GM15510 (cell line): Measurements from ENCODE around the gene ESRRB.

Experiments used
- POLR2A ChIP-seq: IDR thresholded peaks from 3 replicates; pipeline ENCODE4 v1.6.1; 2011; ENCODE audit warnings: borderline replicate concordance; ENCODE audit not compliant: insufficient read length; ENCODE audit errors: extremely low read depth

ESRRB gene

GRCh38 chr14:76413106-76413961 is 37.4 kb downstream of the ESRRB start:
- TF ChIP-seq POLR2A = no peak

- no peak for TF ChIP-seq POLR2A
Measured at GRCh38 chr14:76413962-76414600, 38.1 kb downstream of the ESRRB start.

DNA sequence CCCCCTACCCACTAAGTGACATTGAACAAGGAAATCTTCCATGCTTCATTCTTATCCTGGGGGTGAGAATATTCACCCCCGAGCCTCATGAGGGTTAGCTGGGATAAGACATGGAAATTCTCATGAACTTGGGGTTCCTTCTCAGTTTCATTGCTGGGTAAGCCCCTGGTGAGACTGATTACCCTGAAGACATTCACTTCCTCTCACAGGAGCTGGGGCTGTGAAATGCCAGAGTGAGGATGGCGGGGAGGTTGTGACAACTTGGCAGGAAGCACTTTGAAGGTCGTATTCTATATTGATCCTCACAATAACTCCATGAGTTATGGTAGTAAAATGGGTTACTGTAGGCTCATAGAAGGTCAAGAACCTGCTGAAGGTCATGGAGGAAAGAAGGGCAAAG is 43.5 kb downstream of the ESRRB start:
- TF ChIP-seq POLR2A = no peak

GRCh38 chr14:76420827-76421226 is 44.9 kb downstream of the ESRRB start:
- TF ChIP-seq POLR2A = no peak

DNA sequence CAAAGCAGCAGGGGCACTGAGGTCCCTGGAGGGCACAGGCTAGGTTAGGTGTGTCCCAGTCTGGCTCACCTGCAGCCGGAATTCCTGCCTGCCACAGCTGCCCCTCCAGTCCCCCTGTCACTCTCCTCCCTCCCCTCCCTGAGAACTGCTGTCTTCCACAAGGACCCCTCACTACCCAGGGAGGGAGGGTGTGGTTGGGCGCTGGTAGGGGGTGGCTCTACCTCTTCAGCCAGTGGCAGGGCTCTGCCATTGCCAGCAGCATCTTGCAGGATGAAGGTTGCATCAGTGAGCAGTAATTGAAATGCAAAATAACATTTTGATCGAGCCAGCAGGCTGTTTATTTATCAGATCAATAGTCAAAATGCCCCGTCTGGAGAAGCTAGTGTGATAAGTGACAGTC is 45.7 kb downstream of the ESRRB start:
- no peak for TF ChIP-seq POLR2A

DNA sequence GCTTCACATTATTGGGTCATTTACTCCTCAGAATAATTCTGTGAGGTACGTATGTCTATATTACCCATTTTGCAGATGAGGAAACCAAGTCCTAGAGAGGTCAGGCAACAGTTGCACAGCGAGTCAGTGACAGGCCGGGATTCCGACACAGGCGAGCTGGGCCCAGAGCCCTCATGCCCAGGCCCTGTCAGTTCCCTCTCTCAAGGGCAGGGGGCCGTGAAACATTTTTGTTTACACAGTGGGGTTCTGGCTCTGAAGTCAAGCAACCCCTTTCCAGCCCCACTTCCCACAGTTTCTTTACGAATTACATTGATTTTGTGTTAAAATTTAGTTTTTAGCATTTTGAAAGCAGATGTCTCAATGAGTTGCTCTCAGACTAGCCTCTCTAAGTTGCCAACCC is 46.7 kb downstream of the ESRRB start:
- no peak for TF ChIP-seq POLR2A

DNA sequence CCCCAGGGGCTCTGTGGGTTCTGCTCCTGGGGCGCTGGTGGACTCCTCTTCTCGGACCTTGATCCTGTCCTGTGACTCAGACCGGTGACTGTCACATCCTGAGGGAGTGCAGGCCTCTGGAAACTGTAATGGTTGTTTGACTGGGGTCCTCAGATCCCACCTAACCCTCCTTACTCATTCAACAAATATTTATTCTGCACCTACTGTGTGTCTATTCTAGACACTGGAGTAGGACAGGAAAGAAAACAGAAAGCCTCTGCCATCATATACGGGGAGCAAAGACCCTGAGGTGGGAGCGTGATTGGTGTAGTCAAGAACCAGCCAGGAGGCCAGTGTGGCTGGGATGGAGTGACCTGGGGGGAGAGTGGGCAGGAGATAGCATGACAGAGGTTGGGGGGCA is 47.6 kb downstream of the ESRRB start:
- TF ChIP-seq POLR2A = no peak

GRCh38 chr14:76424359-76424758 is 48.4 kb downstream of the ESRRB start:
- no peak for TF ChIP-seq POLR2A

- TF ChIP-seq POLR2A = no peak
Measured at GRCh38 chr14:76426161-76426696, 50.3 kb downstream of the ESRRB start.

GRCh38 chr14:76428611-76429010 is 52.7 kb downstream of the ESRRB start:
- no peak for TF ChIP-seq POLR2A

GRCh38 chr14:76430017-76430416 is 54.1 kb downstream of the ESRRB start:
- no peak for TF ChIP-seq POLR2A

DNA sequence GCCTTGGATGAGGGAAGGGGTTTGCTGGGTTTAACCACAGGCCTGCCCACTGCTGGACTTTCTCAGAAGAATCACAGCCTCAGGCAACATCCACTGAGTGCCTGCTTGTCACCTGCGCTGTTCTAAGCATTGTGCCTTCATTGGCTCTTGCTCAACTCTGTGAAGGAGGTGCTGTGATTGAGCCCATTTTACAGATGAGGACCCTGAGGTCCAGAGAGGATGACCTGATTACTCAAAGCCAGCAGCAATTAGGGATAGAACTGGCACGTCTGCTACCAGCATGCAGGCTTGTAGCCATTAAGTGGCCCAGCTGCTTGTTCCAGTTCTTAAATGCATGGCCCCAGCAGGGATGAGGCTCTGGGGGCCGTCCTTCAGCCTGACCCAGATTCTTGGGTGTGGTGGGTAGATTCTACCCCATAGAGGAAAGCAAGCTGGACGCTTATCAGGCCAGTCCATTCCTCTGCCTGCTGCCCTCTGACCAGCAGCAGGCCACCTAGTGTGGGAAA is 54.6 kb downstream of the ESRRB start:
- TF ChIP-seq POLR2A = no peak

GRCh38 chr14:76431538-76431937 is 55.6 kb downstream of the ESRRB start:
- no peak for TF ChIP-seq POLR2A

DNA sequence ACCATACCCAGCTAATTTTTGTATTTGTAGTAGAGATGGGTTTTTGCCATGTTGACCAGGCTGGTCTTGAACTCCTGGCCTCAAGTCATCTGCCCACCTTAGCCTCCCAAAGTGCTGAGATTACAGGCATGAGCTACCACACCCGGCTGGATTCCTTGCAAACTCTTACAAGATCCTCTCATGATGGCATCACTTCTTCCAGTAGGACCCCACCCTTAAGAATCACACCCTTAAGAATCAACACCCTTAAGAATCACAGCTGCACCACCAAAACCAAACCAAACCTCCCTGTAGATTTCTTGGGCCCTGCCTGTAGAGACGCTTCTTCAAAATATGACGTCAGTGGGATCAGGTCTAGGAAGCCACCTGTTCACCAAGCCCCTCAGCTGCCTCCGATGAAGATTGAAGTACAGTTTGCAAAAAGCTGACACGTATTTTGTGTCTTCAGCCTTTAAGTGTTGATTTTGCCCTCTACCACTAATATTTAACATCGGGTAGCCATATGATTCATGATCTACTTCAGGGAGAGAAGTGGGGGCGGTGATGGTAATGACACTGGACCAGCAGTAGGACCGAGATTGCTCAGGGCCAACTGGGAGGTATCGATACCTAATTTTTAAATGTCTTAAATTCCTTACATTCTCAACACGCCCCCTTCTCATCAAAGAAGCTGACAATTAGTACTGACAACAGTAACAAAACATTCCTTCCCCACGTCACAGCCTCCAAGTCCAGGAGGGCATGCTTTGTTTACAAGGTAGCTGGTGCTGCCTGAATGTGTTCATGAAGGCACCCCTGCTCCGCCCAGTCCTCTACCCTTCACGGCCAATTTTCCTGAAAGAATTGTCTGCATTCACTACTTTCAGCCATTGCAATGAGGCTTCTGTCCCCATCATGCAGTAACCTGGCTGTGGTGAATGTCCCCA is 57.2 kb downstream of the ESRRB start:
- no peak for TF ChIP-seq POLR2A

GRCh38 chr14:76434220-76434619 is 58.3 kb downstream of the ESRRB start:
- no peak for TF ChIP-seq POLR2A

DNA sequence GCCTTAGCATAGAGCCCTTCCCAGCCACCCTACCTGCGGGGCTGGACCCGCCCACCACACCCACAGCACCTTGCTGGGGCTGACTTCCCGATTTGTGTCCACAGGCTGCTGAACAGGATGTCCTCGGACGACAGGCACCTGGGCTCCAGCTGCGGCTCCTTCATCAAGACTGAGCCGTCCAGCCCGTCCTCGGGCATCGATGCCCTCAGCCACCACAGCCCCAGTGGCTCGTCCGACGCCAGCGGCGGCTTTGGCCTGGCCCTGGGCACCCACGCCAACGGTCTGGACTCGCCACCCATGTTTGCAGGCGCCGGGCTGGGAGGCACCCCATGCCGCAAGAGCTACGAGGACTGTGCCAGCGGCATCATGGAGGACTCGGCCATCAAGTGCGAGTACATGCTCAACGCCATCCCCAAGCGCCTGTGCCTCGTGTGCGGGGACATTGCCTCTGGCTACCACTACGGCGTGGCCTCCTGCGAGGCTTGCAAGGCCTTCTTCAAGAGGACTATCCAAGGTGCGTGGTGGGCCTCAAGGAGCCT is 63.4 kb downstream of the ESRRB start:
- TF ChIP-seq POLR2A = no peak
